HG02642 (cell line): ENCODE data around the gene HSD17B2.
"Not testable (repeated sequence)": the region's sequence is repeated elsewhere in the genome, so short reads cannot be mapped to it uniquely, and the experiment has no call there.

Experiments used
- ATAC-seq: cut with Tn5 transposase; IDR thresholded peaks from one replicate; pipeline ENCODE4 v1.9.1; 2021; ENCODE audit warnings: mild to moderate bottlenecking; ENCODE audit not compliant: unreplicated experiment, poor library complexity

Gene HSD17B2

DNA sequence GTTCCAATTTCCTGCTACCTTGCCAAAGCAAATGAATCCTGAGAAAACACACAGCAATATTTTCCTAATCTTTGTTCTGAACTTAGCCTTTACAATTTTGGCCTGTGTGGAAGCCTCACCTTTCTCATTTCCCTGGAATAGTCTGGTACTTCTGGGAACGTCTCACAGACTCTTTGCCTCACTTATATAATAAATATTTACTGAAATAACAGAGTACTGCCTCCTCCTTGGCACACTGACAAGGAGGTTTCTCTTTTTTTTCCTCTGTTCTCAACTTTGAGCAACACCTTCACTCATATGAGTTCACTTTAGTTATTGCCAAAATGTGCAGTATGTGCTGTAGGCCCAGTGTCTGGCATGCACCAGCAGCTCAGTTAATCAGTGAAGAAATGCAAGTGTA, 37.3 kb downstream of the HSD17B2 start:
- ATAC-seq = no peak

DNA sequence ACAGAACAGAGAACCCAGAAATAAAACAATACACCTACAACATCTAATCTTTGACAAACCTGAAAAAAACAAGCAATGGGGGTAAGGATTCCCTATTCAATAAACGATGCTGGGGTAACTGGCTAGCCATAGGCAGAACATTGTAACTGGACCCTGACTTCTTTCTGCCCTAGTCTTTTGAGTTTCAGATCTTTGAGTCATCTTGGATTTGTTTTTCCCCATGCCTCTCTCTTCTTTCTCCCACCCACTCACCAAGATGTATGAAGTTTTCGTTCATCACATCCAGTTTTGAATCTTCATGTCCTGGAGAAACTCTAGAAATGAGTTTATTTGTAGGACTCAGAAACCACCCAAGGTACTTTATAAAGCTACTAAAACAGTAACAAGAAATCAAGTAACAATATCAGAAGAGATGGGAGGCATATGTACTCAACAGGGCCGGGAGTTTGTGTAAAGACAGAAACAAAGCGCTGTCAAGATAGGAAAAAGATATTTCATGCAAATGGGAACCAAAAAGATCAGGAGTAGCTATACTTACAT, 39.0 kb downstream of the HSD17B2 start:
- ATAC-seq = no peak

DNA sequence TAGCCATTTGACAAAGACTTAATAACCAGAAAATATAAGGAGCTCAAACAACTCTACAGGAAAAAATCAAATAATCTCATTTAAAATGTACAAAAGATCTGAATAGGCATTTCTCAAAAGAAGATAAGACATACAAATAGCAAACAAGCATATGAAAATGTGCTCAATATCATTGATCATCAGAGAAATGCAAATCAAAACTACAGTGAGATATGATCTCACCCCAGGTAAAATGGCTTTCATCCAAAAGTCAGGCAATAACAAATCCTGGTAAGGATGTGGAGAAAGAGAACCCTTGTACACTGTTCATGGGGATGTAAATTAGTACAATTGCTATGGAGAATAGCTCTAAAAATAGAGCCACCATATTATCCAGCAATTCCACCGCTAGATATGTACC, 43.1 kb downstream of the HSD17B2 start:
- ATAC-seq = no peak

GRCh38 chr16:82079892-82080291, 44.8 kb downstream of the HSD17B2 start:
- no peak for ATAC-seq

DNA sequence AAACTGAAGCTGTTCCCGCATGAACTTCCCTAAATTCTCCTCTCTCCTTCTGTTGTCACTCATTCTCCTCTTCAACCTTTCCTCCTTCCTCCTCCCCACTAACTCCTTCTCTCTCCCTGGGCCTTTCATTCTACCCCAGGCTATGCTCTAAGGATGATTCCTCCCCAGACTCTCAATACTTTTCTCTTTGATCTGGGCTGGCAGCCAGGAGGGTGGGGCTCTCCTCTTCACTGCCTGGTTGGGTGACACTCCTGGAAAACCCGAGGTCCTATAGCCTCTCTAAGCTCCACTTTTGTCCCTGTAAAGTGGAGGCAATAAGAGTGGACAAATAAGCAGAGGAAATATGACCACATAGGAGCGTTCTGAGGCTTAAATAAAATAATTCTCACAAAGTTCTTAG, 46.2 kb downstream of the HSD17B2 start:
- no peak for ATAC-seq

- no peak for ATAC-seq
Measured at GRCh38 chr16:82082097-82082496, 47.0 kb downstream of the HSD17B2 start.

- ATAC-seq = no peak
Measured at GRCh38 chr16:82082543-82083244, 47.6 kb downstream of the HSD17B2 start.

DNA sequence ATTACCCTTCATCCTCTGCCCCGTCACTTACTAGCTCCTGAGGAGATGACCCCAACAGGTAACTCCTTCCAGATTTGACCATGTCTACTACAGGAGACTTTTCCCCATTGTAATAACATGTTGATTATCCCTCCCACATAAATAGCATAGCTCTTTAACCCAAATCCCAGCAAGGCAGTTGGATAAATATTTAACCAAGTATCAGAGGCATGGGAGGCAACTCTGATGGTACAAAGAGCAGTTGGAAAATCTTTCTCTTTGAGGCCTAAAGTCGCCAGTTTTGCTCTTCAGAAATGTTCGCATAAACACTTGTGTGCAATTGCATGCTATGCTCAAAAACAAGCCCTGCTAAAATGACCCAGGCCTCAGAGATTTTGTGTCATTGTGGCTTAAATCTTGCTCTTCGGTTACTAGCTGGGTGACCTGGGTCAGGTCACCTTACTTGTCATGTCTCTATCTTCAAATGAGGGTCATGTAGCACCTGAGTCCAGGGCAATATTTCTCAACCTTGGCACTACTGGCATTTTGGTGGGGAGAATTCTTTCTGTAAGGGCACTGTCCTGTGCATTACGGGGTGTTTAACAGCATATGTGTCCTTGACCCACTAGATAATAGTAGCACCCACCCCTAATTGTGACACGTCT, 48.8 kb downstream of the HSD17B2 start:
- no peak for ATAC-seq

- no peak for ATAC-seq
Measured at GRCh38 chr16:82085011-82085779, 50.1 kb downstream of the HSD17B2 start.

GRCh38 chr16:82088483-82088882, 53.4 kb downstream of the HSD17B2 start:
- no peak for ATAC-seq

DNA sequence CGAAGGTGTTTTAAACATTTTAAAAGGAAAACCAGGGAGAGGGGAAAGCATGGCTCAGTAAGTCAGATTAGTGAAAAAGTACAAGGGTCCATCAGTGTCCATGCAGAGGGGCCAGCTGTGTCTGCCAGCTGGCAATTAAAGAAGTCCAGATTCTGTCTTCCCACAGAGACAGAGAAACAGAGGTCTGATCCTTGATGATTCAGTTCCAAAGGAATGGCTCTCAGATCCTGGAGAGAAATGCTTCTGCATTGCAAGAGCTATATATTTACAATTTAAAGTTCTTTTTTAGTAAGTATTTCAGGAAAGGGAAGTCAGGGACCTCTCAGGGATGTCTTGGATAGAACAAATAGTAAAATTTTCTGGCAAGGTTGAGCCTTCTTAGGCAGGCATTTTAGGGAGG, 56.2 kb downstream of the HSD17B2 start:
- ATAC-seq = no peak

GRCh38 chr16:82092711-82093110, 57.7 kb downstream of the HSD17B2 start:
- no peak for ATAC-seq

- ATAC-seq = no peak
Measured at GRCh38 chr16:82093666-82094300, 58.7 kb downstream of the HSD17B2 start.

DNA sequence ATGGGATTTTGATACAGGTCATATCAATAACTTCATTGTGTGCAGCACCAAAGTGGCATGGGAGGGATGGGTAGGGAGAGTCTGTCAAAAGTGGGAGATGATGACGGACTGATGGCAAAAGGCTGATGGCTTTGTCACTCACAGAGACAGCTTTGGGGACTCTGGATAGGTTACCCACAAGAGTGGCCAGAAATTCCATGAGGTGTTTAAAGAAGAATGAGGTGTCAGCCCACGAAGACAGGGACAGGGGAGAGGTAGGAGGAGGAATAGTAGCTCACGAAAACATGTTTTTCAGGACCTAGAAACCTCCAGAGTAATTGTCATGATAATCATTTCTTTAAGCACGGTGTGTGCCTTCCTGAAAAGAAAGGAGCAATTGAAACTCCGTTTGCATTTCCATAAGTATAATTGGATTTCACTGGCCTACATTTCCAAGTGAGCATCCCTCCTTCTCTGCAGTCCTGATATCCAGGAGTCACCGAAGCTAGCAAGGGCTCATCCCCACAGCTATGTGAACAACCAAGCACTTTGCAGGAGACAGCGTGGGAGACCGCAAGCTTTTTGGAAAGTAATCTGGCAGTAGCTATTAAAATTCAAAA, 60.0 kb downstream of the HSD17B2 start:
- ATAC-seq = no peak

GRCh38 chr16:82096641-82097040, 61.6 kb downstream of the HSD17B2 start:
- ATAC-seq = no peak

GRCh38 chr16:82105107-82105506, 70.1 kb downstream of the HSD17B2 start:
- ATAC-seq = no peak

DNA sequence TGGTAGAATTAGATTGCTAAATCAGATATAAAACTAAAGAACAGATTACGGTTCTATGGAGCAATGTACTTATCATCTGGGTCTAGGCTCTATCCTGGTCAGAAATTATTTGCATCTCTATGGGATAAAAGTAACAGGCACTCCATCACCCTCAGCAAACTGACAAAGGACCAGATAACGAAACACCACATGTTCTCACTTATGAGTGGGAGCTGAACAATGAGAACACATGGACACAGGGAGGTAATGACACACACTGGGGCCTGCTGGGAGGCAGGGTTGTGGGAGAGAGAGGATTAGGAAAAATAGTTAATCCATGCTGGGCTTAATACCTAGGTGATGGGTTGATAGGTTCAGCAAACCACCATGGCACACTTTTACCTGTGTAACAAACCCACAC, 73.0 kb downstream of the HSD17B2 start:
- ATAC-seq = no peak

DNA sequence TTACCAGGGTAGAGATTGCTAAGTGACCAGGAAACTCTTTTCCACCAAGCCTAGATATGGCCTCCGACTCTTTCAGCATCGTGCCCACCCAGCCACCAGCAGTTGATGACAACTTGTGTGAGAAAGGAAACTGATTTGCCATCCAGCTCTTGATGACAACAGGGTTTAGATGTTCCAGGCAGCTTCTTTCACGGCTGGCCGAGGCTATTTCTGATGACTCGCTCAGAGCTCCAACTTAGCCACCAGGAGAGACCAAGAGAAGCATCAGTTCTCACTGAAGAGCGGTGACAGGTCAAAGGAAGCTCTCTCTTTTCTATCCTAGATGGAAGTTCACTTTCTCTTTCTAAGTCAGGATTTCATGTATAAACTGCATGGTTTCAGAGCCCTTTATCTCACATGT, 73.7 kb downstream of the HSD17B2 start:
- no peak for ATAC-seq

DNA sequence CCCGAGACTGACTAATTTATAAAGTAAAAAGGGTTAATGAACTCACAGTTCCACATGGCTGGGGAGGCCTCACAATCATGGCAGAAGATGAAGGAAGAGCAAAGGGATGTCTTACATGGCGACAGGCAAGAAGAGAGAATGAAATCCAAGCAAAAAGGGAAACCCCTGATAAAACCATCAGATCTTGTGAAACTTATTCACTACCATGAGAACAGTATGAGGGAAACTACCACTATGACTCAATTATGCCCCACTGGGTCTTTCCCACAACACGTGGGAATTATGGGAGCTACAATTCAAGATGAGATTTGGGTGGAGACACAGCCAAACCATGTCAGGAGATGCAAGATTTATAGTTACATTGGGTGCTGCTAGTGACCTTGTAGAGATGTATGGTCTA, 74.2 kb downstream of the HSD17B2 start:
- not testable (repeated sequence) for ATAC-seq

GRCh38 chr16:82111944-82112343, 76.9 kb downstream of the HSD17B2 start:
- no peak for ATAC-seq
